A673 (cell line): ENCODE data around the gene DENND5A.

Source experiments
- CTCF ChIP-seq: fragments of 300-800, 200-600 bp; sonication (generic); conservative IDR thresholded peaks from 2 replicates; pipeline ENCODE4 v1.5.1; 2017; ENCODE audit warnings: low read depth, mild to moderate bottlenecking, antibody characterized with exemption, low read length, moderate library complexity, mixed read lengths
- EZH2 ChIP-seq: fragments of 200-600 bp; sonication (generic); IDR thresholded peaks from 2 replicates; pipeline ENCODE4 v1.6.1; 2017; ENCODE audit warnings: borderline replicate concordance, low read depth, mild to moderate bottlenecking, mixed read lengths, antibody characterized with exemption, low read length; ENCODE audit not compliant: poor library complexity, severe bottlenecking

- TF ChIP-seq CTCF (no peak), EZH2 (no peak)
Measured at GRCh38 chr11:9184516-9184915, 80.6 kb downstream of the DENND5A start.
